Sigmoid colon (tissue), 3 donors: ENCODE data around the gene NCKAP5.

Experiments used
- CTCF ChIP-seq, 4 experiments: fragments of 450-650 bp in 3 of 4; fragments of 200-600 bp in 1 of 4; IDR thresholded peaks; one replicate each; pipeline ENCODE4 v1.5.1; 2016 to 2019; ENCODE audit warnings: antibody characterized with exemption in 4 of 4, mild to moderate bottlenecking in 3 of 4, moderate library complexity in 2 of 4
- POLR2A ChIP-seq, 2 donors: fragments of 450-650 bp; IDR thresholded peaks; one replicate each; pipeline ENCODE4 v1.6.1; 2016; ENCODE audit warnings: antibody characterized with exemption in 2 of 2, mild to moderate bottlenecking in 2 of 2, moderate library complexity in 2 of 2

- TF ChIP-seq CTCF (IDR thresholded peaks at IDR 0.05) (no peak), POLR2A (IDR thresholded peaks at IDR 0.05) (no peak)
Observed at GRCh38 chr2:132719480-132719879, 848.8 kb downstream of the NCKAP5 start.
